ENCODE data around the gene RNASE11.

RNASE11 gene

DNA sequence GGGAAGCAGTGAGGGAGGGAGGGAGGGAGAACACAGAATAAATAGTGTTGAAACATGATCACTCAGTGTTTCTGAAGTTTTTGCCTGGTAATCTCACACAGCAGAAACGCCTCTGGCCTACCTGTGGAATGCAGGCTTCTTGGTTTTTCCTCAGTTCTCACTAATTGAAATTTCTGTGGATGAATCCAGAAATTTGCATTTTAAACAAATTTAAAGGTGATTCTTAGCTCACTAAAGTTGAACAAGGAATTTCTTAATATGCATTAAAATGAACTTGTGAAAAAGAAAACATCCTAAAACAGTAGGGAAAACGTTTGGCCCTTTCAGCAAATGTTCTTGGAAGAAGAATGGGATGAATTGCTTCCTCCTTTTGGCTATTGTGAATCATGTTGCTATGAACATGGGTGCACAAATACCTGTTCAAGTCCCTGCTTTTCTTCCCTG, 28.3 kb downstream of the RNASE11 start:
- Histone ChIP-seq H3K27me3 (ENCODE audit: low read length) (no peaks in the 10 kb centered on the region), H3K9ac (ENCODE audit: low read length) (no peak overlapping the region), H4K20me1 (ENCODE audit: low read depth, low read length) (no peaks in the 10 kb centered on the region), H3K9me3 (ENCODE audit: insufficient read depth, low read length) (no peaks in the 10 kb centered on the region), H3K27ac (ENCODE audit: low read depth, low read length) (no peak overlapping the region), H3K36me3 (ENCODE audit: low read length) (no peaks in the 10 kb centered on the region), H2AFZ (ENCODE audit: low read depth, low read length, severe bottlenecking) (no peak overlapping the region), H3K9me2 (replicated peaks; ENCODE audit: insufficient read depth, low read length) (no peaks in the 10 kb centered on the region), H3K4me2 (ENCODE audit: low read depth, low read length, poor library complexity, severe bottlenecking) (no peak overlapping the region), H3K79me2 (ENCODE audit: insufficient read depth, low read length) (no peaks in the 10 kb centered on the region), H3F3A (ENCODE audit: insufficient read depth) (no peaks in the 10 kb centered on the region), H3K4me3 (ENCODE audit: insufficient read depth, low read length, poor library complexity, severe bottlenecking) (no peak overlapping the region)
- TF ChIP-seq, protein P1, sequence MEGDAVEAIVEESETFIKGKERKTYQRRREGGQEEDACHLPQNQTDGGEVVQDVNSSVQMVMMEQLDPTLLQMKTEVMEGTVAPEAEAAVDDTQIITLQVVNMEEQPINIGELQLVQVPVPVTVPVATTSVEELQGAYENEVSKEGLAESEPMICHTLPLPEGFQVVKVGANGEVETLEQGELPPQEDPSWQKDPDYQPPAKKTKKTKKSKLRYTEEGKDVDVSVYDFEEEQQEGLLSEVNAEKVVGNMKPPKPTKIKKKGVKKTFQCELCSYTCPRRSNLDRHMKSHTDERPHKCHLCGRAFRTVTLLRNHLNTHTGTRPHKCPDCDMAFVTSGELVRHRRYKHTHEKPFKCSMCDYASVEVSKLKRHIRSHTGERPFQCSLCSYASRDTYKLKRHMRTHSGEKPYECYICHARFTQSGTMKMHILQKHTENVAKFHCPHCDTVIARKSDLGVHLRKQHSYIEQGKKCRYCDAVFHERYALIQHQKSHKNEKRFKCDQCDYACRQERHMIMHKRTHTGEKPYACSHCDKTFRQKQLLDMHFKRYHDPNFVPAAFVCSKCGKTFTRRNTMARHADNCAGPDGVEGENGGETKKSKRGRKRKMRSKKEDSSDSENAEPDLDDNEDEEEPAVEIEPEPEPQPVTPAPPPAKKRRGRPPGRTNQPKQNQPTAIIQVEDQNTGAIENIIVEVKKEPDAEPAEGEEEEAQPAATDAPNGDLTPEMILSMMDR (IDR thresholded peaks at IDR 0.05; ENCODE audit: insufficient read depth, low read length, poor library complexity, severe bottlenecking), result no peak

DNA sequence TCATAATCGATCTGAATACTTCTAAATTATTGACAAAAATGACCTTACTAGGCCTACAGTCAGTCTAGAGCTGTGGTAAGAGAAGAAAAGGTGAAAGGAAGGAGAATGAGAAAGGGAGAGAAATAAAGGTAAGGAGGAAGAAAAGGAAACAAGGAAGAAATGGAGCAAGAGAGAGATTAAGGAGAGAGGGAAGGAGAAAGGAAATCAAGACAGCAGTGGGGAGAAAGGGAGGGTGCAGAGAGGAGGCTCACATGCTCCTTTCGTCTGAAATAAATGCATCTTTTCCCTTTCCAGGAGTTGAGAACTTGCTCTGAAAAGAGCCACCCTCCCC, 30.6 kb downstream of the RNASE11 start:
- H3K4me3 ChIP-seq (ENCODE audit: insufficient read depth, low read length, poor library complexity, severe bottlenecking), result no peak overlapping the region
- no peak overlapping the region for H2AFZ ChIP-seq (ENCODE audit: low read depth, low read length, severe bottlenecking)
- TF ChIP-seq, protein P1 (IDR thresholded peaks at IDR 0.05; ENCODE audit: insufficient read depth, low read length, poor library complexity, severe bottlenecking), result no peak
- no peak for TF ChIP-seq EZH2phosphoT487 (conservative IDR thresholded peaks at IDR 0.05; ENCODE audit: low read length)
- no peaks in the 10 kb centered on the region for H3K79me2 ChIP-seq (ENCODE audit: insufficient read depth, low read length)
- H3K36me3 ChIP-seq (ENCODE audit: low read length), result no peaks in the 10 kb centered on the region
- no peaks in the 10 kb centered on the region for H4K20me1 ChIP-seq (ENCODE audit: low read depth, low read length)
- H3K4me2 ChIP-seq (ENCODE audit: low read depth, low read length, poor library complexity, severe bottlenecking), result no peak overlapping the region
- H3K9me3 ChIP-seq (ENCODE audit: insufficient read depth, low read length), result no peaks in the 10 kb centered on the region
- H3K27me3 ChIP-seq (ENCODE audit: low read length), result no peaks in the 10 kb centered on the region
- no peaks in the 10 kb centered on the region for H3K9me2 ChIP-seq (replicated peaks; ENCODE audit: insufficient read depth, low read length)
- no peak overlapping the region for H3K9ac ChIP-seq (ENCODE audit: low read length)
- H3K27ac ChIP-seq (ENCODE audit: low read depth, low read length), result no peak overlapping the region
- no peaks in the 10 kb centered on the region for H3F3A ChIP-seq (ENCODE audit: insufficient read depth)

DNA sequence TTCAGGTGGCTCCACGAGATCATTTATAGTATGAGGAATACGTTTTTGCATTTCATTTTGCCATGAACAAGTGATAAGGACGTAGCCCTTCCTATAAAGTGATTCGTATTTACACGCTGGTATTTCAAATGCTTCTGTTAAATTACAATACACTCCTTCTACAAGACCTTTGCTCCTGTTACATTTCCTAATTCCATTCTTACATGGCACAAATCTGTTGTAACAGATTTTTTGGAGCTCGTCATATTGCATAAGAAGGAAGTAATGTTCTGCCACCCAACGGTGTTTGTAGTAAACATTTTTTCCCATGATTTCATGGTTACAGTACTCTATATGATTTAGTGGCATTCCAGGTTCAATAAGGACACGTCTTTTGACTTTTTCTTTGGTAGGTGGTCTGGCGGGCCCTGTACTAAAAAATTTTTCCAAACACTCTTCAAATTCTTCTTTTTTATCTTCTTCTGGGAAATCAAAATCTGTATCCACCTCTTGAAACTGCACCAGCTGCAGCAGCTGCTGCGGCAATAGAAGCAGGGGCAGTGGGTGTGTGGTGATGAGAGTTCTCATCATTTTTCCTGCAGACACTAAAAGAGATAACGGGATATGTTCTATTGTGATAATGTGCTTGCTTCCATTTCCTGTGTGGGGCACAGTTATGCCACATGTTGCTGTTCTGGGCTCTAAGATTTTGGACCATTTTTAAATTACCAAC, 31.1 kb downstream of the RNASE11 start:
- Histone ChIP-seq H2AFZ (ENCODE audit: low read depth, low read length, severe bottlenecking) (no peak overlapping the region), H3K9me3 (ENCODE audit: insufficient read depth, low read length) (no peaks in the 10 kb centered on the region), H3K27ac (ENCODE audit: low read depth, low read length) (no peak overlapping the region), H3K9me2 (replicated peaks; ENCODE audit: insufficient read depth, low read length) (no peaks in the 10 kb centered on the region), H3K27me3 (ENCODE audit: low read length) (no peaks in the 10 kb centered on the region), H3K4me3 (ENCODE audit: insufficient read depth, low read length, poor library complexity, severe bottlenecking) (no peak overlapping the region), H3K79me2 (ENCODE audit: insufficient read depth, low read length) (no peaks in the 10 kb centered on the region), H3K9ac (ENCODE audit: low read length) (no peak overlapping the region), H3F3A (ENCODE audit: insufficient read depth) (no peaks in the 10 kb centered on the region), H4K20me1 (ENCODE audit: low read depth, low read length) (no peaks in the 10 kb centered on the region), H3K4me2 (ENCODE audit: low read depth, low read length, poor library complexity, severe bottlenecking) (no peak overlapping the region), H3K36me3 (ENCODE audit: low read length) (no peaks in the 10 kb centered on the region)
- no peak for TF ChIP-seq EZH2phosphoT487 (conservative IDR thresholded peaks at IDR 0.05; ENCODE audit: low read length)
- TF ChIP-seq, protein P1 (IDR thresholded peaks at IDR 0.05; ENCODE audit: insufficient read depth, low read length, poor library complexity, severe bottlenecking), result no peak
